ENCODE data around the gene WDR75.
A peak's percentile ranks its signal among the peaks of the same experiment; 100 is the strongest.
"Not testable (repeated sequence)": the region's sequence is repeated elsewhere in the genome, so short reads cannot be mapped to it uniquely, and the experiment has no call there.

The WDR75 gene

GRCh38 chr2:189440947-189441708 is at the start of gene WDR75:
Gene WDR75, plus strand, starts transcription at chr2:189441474. Its CDS starts 19 bp downstream, at chr2:189441493.
- intact Hi-C loops (cut with DNase I) = loop anchor here (10.0 kb wide), 1 partner anchor 344 kb away; the partner anchor contains the start of genes ORMDL1 and PMS1
- peak; percentile 88 to 98 (median 92) for DNase-seq

- intact Hi-C loops (cut with DNase I) = no loop called here
Measured at GRCh38 chr2:189393440-189394111, 47.7 kb upstream of the WDR75 start.

GRCh38 chr2:189394525-189394924 is 46.7 kb upstream of the WDR75 start:
- DNase-seq = no peak
- intact Hi-C loops (cut with DNase I) = no loop called here

More at GRCh38 chr2:189393440-189394111, 47.7 kb upstream of the WDR75 start:
- DNase-seq = no peak

GRCh38 chr2:189402932-189403331 is 38.3 kb upstream of the WDR75 start:
- intact Hi-C loops (cut with DNase I) = no loop called here
- no peak for DNase-seq

GRCh38 chr2:189406586-189407233 is 34.6 kb upstream of the WDR75 start:
- DNase-seq = no peak
- intact Hi-C loops (cut with DNase I) = no loop called here

- intact Hi-C loops (cut with DNase I) = no loop called here
- no peak for DNase-seq
Measured at GRCh38 chr2:189407281-189408209, 33.7 kb upstream of the WDR75 start.

- intact Hi-C loops (cut with DNase I) = no loop called here
- DNase-seq = no peak
Measured at GRCh38 chr2:189408294-189408693, 33.0 kb upstream of the WDR75 start.

GRCh38 chr2:189409131-189409530 is 32.1 kb upstream of the WDR75 start:
- intact Hi-C loops (cut with DNase I) = no loop called here
- no peak for DNase-seq

- intact Hi-C loops (cut with DNase I) = no loop called here
- no peak for DNase-seq
Measured at GRCh38 chr2:189409647-189410046, 31.6 kb upstream of the WDR75 start.

- no peak for DNase-seq
- intact Hi-C loops (cut with DNase I) = loop anchor here (2.0 kb wide), 2 partner anchors 317 to 887 kb away; no protein-coding TSS in a partner anchor
Measured at GRCh38 chr2:189411860-189412259, 29.4 kb upstream of the WDR75 start.

GRCh38 chr2:189412330-189412953 is 28.8 kb upstream of the WDR75 start:
- intact Hi-C loops (cut with DNase I) = loop anchor here (2.0 kb wide), 2 partner anchors 318 to 888 kb away; no protein-coding TSS in a partner anchor
- DNase-seq = peak in 4 of 10 donors; percentile 20 to 42 (median 30)

- DNase-seq = no peak
- intact Hi-C loops (cut with DNase I) = loop anchor here (2.0 kb wide), 2 partner anchors 318 to 888 kb away; no protein-coding TSS in a partner anchor
Measured at GRCh38 chr2:189413249-189413648, 28.0 kb upstream of the WDR75 start.

- intact Hi-C loops (cut with DNase I) = no loop called here
- DNase-seq = no peak
Measured at GRCh38 chr2:189421644-189422043, 19.6 kb upstream of the WDR75 start.

GRCh38 chr2:189424961-189425360 is 16.3 kb upstream of the WDR75 start:
- intact Hi-C loops (cut with DNase I) = no loop called here
- DNase-seq = no peak

- intact Hi-C loops (cut with DNase I) = no loop called here
Measured at GRCh38 chr2:189425676-189426075, 15.6 kb upstream of the WDR75 start.

GRCh38 chr2:189426886-189427285 is 14.4 kb upstream of the WDR75 start:
- intact Hi-C loops (cut with DNase I) = no loop called here

More at GRCh38 chr2:189425676-189426075, 15.6 kb upstream of the WDR75 start:
- no peak for DNase-seq

GRCh38 chr2:189427872-189428271 is 13.4 kb upstream of the WDR75 start:
- intact Hi-C loops (cut with DNase I) = no loop called here
- no peak for DNase-seq

More at GRCh38 chr2:189426886-189427285, 14.4 kb upstream of the WDR75 start:
- no peak for DNase-seq

- intact Hi-C loops (cut with DNase I); DNase-seq: not testable (repeated sequence)
Measured at GRCh38 chr2:189430448-189430847, 10.8 kb upstream of the WDR75 start.

GRCh38 chr2:189435803-189436202 is 5.5 kb upstream of the WDR75 start:
- intact Hi-C loops (cut with DNase I); DNase-seq: not testable (repeated sequence)
